Endodermal cell (in vitro differentiated cells): ENCODE results near the gene PARP1. TPM values are rescaled to one million over a fixed set of nuclear protein-coding genes. Genes with fewer than 3 reads are reported as not detected.

Source experiments
- DNase-seq: peaks from one replicate; pipeline ENCODE4 v3.0.0-alpha.2; 2017
- H3K27ac ChIP-seq: 2 replicates; pipeline ENCODE4 v1.5.1; 2013; ENCODE audit warnings: mild to moderate bottlenecking, low read depth, low read length, moderate library complexity
- H3K27me3 ChIP-seq: 2 replicates; pipeline ENCODE4 v1.6.1; 2013; ENCODE audit warnings: mild to moderate bottlenecking, low read length, moderate library complexity; ENCODE audit not compliant: insufficient read depth, control insufficient read depth, poor library complexity, severe bottlenecking
- H3K36me3 ChIP-seq: 2 replicates; pipeline ENCODE4 v1.7.0; 2013; ENCODE audit warnings: mild to moderate bottlenecking, low read length, moderate library complexity; ENCODE audit not compliant: control insufficient read depth, insufficient read depth
- H3K4me1 ChIP-seq: one replicate; pipeline ENCODE4 v1.7.0; 2013; ENCODE audit warnings: low read length; ENCODE audit not compliant: control insufficient read depth, insufficient read depth
- H3K4me3 ChIP-seq: 2 replicates; pipeline ENCODE4 v1.5.1; 2013; ENCODE audit warnings: mild to moderate bottlenecking, low read length, moderate library complexity
- H3K9ac ChIP-seq: 2 replicates; pipeline ENCODE4 v1.6.1; 2013; ENCODE audit warnings: mild to moderate bottlenecking, low read length, moderate library complexity; ENCODE audit not compliant: poor library complexity, severe bottlenecking; ENCODE audit errors: extremely low read depth
- H3K9me3 ChIP-seq: 2 replicates; pipeline ENCODE4 v1.6.1; 2013; ENCODE audit warnings: mild to moderate bottlenecking, low read length, moderate library complexity; ENCODE audit not compliant: control insufficient read depth
- H3K27ac Mint-ChIP-seq: 2 replicates; pipeline ENCODE4 v1.8.0; 2020; ENCODE audit warnings: mixed read lengths
- H3K27me3 Mint-ChIP-seq: 2 replicates; pipeline ENCODE4 v1.8.0; 2021; ENCODE audit warnings: mild to moderate bottlenecking, mixed read lengths; ENCODE audit not compliant: insufficient read depth
- H3K36me3 Mint-ChIP-seq: 2 replicates; pipeline ENCODE4 v1.8.0; 2020; ENCODE audit warnings: low read depth, mixed read lengths
- H3K4me1 Mint-ChIP-seq: 2 replicates; pipeline ENCODE4 v1.8.0; 2020; ENCODE audit warnings: mixed read lengths
- H3K4me3 Mint-ChIP-seq: 2 replicates; pipeline ENCODE4 v1.8.0; 2020; ENCODE audit warnings: mild to moderate bottlenecking, moderate library complexity, mixed read lengths
- H3K9me3 Mint-ChIP-seq: 2 replicates; pipeline ENCODE4 v1.8.0; 2020; ENCODE audit warnings: mild to moderate bottlenecking, mixed read lengths
- CTCF ChIP-seq: fragments of 200-600 bp; sonication (generic); conservative IDR thresholded peaks from 2 replicates; pipeline ENCODE4 v1.5.0; 2021; ENCODE audit warnings: antibody characterized with exemption, mild to moderate bottlenecking
- WGBS, 2 experiments: methylation state at CpG; one replicate each; pipeline versions ENCODE4 v1.1.5 to v1.1.7; 2013; ENCODE audit warnings: missing lambda C conversion rate in 2 of 2, mixed read lengths in 1 of 2; ENCODE audit not compliant: insufficient coverage in 1 of 2, insufficient read length in 1 of 2; 5-methylcytosine and 5-hydroxymethylcytosine counted together
- long read RNA-seq, 4 experiments: library from polyadenylated mRNA in 2 of 4; library from RNA in 1 of 4; library from capped mRNA in 1 of 4; stranded (forward) in 3 of 4; unstranded in 1 of 4; transcript quantifications; one replicate each; pipeline ENCODE4 v2.0.0, GENCODE V29; 2020 to 2021; ENCODE audit warnings: inconsistent platforms in 1 of 4
- polyA plus RNA-seq, 2 experiments: library from polyadenylated mRNA; stranded (reverse); fragments of 50-300 nt; gene quantifications; one replicate each; pipeline ENCODE4 v1.2.3, GENCODE V29; 2013
- total RNA-seq, 2 donors: library from RNA; stranded (reverse); fragmentation: NEBNext Ultra II Directional in 1 of 2; extraction: Animal tissue kit (Norgen Biotek cat#: 25700) in 1 of 2; gene quantifications; 2 replicates in 1 of 2; 3 replicates in 1 of 2; pipeline ENCODE4 v1.2.1, GENCODE V29; 2021

The PARP1 gene
- total RNA-seq, result 100 to 1,000 TPM; 170 to 173 TPM
- polyA plus RNA-seq (2013, experiment 1 of 2), result 196 TPM
- 182 TPM for polyA plus RNA-seq (2013, experiment 2 of 2)
- long read RNA-seq, experiment 1, transcript PARP1-203 (23 exons, 3,958 nt), result major isoform, 7 of 87 reads
- long read RNA-seq, experiment 1, partial matches to known transcripts, result 57 of 87 reads
- long read RNA-seq, experiment 1, other reads (novel, unspliced or antisense), result 19 of 87 reads
- long read RNA-seq, experiment 2, transcript PARP1-203 (23 exons, 3,958 nt), result major isoform, 442 of 520 reads
- long read RNA-seq, experiment 2, partial matches to known transcripts, result 65 of 520 reads
- long read RNA-seq, experiment 2, other reads (novel, unspliced or antisense), result 13 of 520 reads
- long read RNA-seq, experiment 3, transcript PARP1-203 (23 exons, 3,958 nt), result major isoform, 608 of 730 reads
- long read RNA-seq, experiment 3, partial matches to known transcripts, result 106 of 730 reads
- long read RNA-seq, experiment 3, other reads (novel, unspliced or antisense), result 15 of 730 reads
- long read RNA-seq, experiment 4, partial matches to known transcripts, result 189 of 193 reads
- long read RNA-seq, experiment 4, other reads (novel, unspliced or antisense), result 1 of 193 reads

DNA sequence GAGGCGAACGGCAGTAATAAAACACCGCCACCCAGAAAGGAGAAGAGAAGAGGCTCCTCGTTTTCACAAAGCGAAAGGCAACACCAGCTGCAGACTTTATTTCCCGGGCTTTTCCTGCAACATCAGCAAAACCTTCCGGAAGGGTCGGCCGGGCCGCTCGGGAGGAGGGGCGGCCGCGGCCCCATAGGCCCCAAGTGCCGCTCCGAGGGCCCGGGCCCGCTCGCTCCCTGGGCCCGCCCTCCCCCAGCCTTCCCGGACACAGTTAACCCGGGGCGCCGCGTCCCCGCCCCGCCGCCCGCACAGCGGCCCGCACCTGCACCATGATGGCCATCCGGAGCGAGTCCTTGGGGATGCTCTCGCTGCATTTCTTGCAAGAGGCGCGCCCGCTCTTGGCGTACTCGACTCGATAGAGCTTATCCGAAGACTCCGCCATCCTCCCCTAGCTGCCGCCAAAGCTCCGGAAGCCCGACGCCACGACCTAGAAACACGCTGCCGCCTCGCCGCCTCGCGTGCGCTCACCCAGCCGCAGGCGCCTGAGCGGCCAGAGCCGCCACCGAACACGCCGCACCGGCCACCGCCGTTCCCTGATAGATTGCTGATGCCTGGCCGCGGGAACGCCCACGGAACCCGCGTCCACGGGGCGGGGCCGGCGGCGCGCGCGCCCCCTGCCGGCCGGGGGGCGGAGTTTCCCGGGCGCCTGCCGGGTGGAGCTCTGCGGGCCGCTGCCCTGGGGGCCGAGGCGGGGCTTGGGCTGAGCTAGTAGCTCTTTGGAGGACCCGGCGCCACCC lies at the start of gene PARP1:
Gene PARP1, minus strand, starts transcription at position 597 of the 788 bp plus-strand sequence. Its CDS starts 164 bp downstream, at position 433.
- H3K4me1 Mint-ChIP-seq, result peaks cover 40% of the 10 kb centered on the region
- peaks cover 2% of the 10 kb centered on the region for H3K36me3 ChIP-seq
- peak; percentile 95 for DNase-seq
- WGBS, 2 experiments, result 0% methylated on average over 19 to 90 of the region's 90 CpGs
- peaks cover 4% of the 10 kb centered on the region for H3K4me1 ChIP-seq
- H3K9me3 Mint-ChIP-seq, result no peaks in the 10 kb centered on the region
- H3K27ac ChIP-seq, result peak within 1 kb of the TSS; percentile 87
- H3K4me3 Mint-ChIP-seq, result peak within 1 kb of the TSS; percentile 92
- no peaks in the 10 kb centered on the region for H3K27me3 ChIP-seq
- TF ChIP-seq CTCF, result peak; percentile 98
- H3K36me3 Mint-ChIP-seq, result no peaks in the 10 kb centered on the region
- peak within 1 kb of the TSS; percentile 97 for H3K4me3 ChIP-seq
- H3K27ac Mint-ChIP-seq, result peak within 1 kb of the TSS; percentile 96
- H3K9ac ChIP-seq, result peak within 1 kb of the TSS; percentile 74
- H3K27me3 Mint-ChIP-seq, result no peaks in the 10 kb centered on the region
- no peaks in the 10 kb centered on the region for H3K9me3 ChIP-seq

- WGBS, 2 experiments, result 77 to 87% methylated on average over 12 to 14 of the region's 14 CpGs
- no peak overlapping the region for H3K27ac Mint-ChIP-seq
- Histone ChIP-seq H3K27me3 (no peaks in the 10 kb centered on the region), H3K36me3 (no peaks in the 10 kb centered on the region), H3K27ac (no peak overlapping the region), H3K9ac (no peak overlapping the region), H3K4me3 (no peak overlapping the region), H3K4me1 (no peaks in the 10 kb centered on the region), H3K9me3 (peaks cover 8% of the 10 kb centered on the region)
- DNase-seq, result peak; percentile 89
- peak; percentile 79 for TF ChIP-seq CTCF
- H3K36me3 Mint-ChIP-seq, result peaks cover 2% of the 10 kb centered on the region
- H3K27me3 Mint-ChIP-seq, result peaks cover 9% of the 10 kb centered on the region
- H3K4me3 Mint-ChIP-seq, result no peak overlapping the region
- peaks cover 4% of the 10 kb centered on the region for H3K4me1 Mint-ChIP-seq
- peaks cover 11% of the 10 kb centered on the region for H3K9me3 Mint-ChIP-seq
These were observed 49.4 kb upstream of the PARP1 start for GRCh38 chr1:226457307-226457712.

GRCh38 chr1:226455843-226456242 lies 48.0 kb upstream of the PARP1 start:
- H3K27ac ChIP-seq, result no peak overlapping the region
- peaks cover 4% of the 10 kb centered on the region for H3K4me1 Mint-ChIP-seq
- DNase-seq, result no peak
- no peak overlapping the region for H3K4me3 Mint-ChIP-seq
- no peaks in the 10 kb centered on the region for H3K27me3 ChIP-seq
- no peaks in the 10 kb centered on the region for H3K36me3 ChIP-seq
- H3K9me3 Mint-ChIP-seq, result peaks cover 3% of the 10 kb centered on the region
- H3K4me1 ChIP-seq, result no peaks in the 10 kb centered on the region
- 91% methylated on average over 10 of the region's 10 CpGs; no CpG with 5 or more reads in 1 of the 2 experiments for WGBS, 2 experiments
- no peaks in the 10 kb centered on the region for H3K9me3 ChIP-seq
- H3K36me3 Mint-ChIP-seq, result no peaks in the 10 kb centered on the region
- H3K9ac ChIP-seq, result no peak overlapping the region
- no peak for TF ChIP-seq CTCF
- no peak overlapping the region for H3K4me3 ChIP-seq
- H3K27me3 Mint-ChIP-seq, result peaks cover 7% of the 10 kb centered on the region
- H3K27ac Mint-ChIP-seq, result no peak overlapping the region
